Loucy (cell line): Measurements from ENCODE around the gene PC.

Experiments used
- H2AFZ ChIP-seq: fragments of 200-600 bp; sonication (generic); 2 replicates; pipeline ENCODE4 v1.6.0; 2016; ENCODE audit warnings: antibody characterized with exemption, mild to moderate bottlenecking, low read length, moderate library complexity
- H3F3A ChIP-seq: fragments of 200-600 bp; 2 replicates; pipeline ENCODE4 v1.6.0; 2016; ENCODE audit warnings: antibody characterized with exemption, low read depth, mild to moderate bottlenecking
- H3K27me3 ChIP-seq: fragments of 200-600 bp; sonication (generic); 2 replicates; pipeline ENCODE4 v1.6.1; 2014; ENCODE audit warnings: low read length, mild to moderate bottlenecking; ENCODE audit not compliant: insufficient read depth, poor library complexity, severe bottlenecking
- H3K36me3 ChIP-seq: fragments of 200-600 bp; sonication (generic); 2 replicates; pipeline ENCODE4 v1.6.1; 2016; ENCODE audit warnings: low read length; ENCODE audit not compliant: insufficient read depth
- H3K4me1 ChIP-seq: fragments of 200-600 bp; sonication (generic); 2 replicates; pipeline ENCODE4 v1.5.1; 2014; ENCODE audit warnings: low read length, mild to moderate bottlenecking; ENCODE audit not compliant: insufficient read depth, poor library complexity, severe bottlenecking
- H3K4me2 ChIP-seq: fragments of 200-600 bp; sonication (generic); 2 replicates; pipeline ENCODE4 v1.6.0; 2014; ENCODE audit warnings: antibody characterized with exemption, low read length, low read depth, mild to moderate bottlenecking; ENCODE audit not compliant: poor library complexity, severe bottlenecking
- H3K4me3 ChIP-seq: fragments of 200-600 bp; sonication (generic); 2 replicates; pipeline ENCODE4 v1.5.1; 2014; ENCODE audit warnings: low read length, mild to moderate bottlenecking, mixed read lengths; ENCODE audit not compliant: poor library complexity, severe bottlenecking
- H3K79me2 ChIP-seq: fragments of 200-600 bp; sonication (generic); 2 replicates; pipeline ENCODE4 v1.6.1; 2014; ENCODE audit warnings: low read length; ENCODE audit not compliant: insufficient read depth
- H3K9ac ChIP-seq: fragments of 200-600 bp; sonication (generic); 2 replicates; pipeline ENCODE4 v1.6.0; 2014; ENCODE audit warnings: mild to moderate bottlenecking, low read depth, low read length, moderate library complexity; ENCODE audit not compliant: poor library complexity, severe bottlenecking
- H3K9me2 ChIP-seq: fragments of 200-600 bp; sonication (generic); replicated peaks from 2 replicates; pipeline ENCODE4 v1.6.1; 2016; ENCODE audit warnings: low read depth, low read length, mixed read lengths
- H3K9me3 ChIP-seq: fragments of 200-600 bp; sonication (generic); 2 replicates; pipeline ENCODE4 v1.6.1; 2014; ENCODE audit warnings: mild to moderate bottlenecking, antibody characterized with exemption, low read length, low read depth; ENCODE audit not compliant: insufficient read depth
- H4K20me1 ChIP-seq: fragments of 200-600 bp; sonication (generic); 2 replicates; pipeline ENCODE4 v1.6.0; 2014; ENCODE audit warnings: antibody characterized with exemption, low read length, mild to moderate bottlenecking; ENCODE audit not compliant: insufficient read depth, poor library complexity, severe bottlenecking
- EZH2phosphoT487 ChIP-seq: fragments of 200-600 bp; IDR thresholded peaks from 2 replicates; pipeline ENCODE4 v1.6.1; 2018; ENCODE audit warnings: antibody characterized with exemption, mild to moderate bottlenecking, moderate library complexity, borderline replicate concordance
- TF ChIP-seq, protein P1 (sequence below): fragments of 200-600 bp; sonication (generic); conservative IDR thresholded peaks from 2 replicates; pipeline ENCODE4 v1.5.1; 2014; ENCODE audit warnings: mild to moderate bottlenecking, antibody characterized with exemption, low read length

PC gene

DNA sequence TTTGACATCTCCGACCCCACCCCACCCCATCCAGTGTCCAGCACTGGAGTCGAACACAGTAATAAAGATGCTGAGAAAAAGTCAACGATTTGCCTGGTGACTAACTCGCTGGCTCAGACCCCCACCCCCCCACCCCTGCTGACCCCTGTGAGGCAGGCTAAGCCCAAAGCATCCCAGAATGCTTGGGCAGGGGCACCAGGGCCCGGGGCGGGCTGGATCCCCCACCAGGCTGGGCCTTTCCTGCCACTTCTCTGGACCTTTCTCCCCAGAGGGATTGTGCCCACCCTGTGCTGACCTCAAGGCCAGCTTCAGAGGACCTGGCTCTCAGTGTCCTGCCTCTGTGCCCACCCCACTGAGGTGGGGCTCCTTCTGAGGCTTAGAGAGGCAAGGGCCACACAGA, 18.7 kb upstream of the PC start:
- no peaks in the 10 kb centered on the region for H3K79me2 ChIP-seq
- H3K27me3 ChIP-seq: no peaks in the 10 kb centered on the region
- no peak overlapping the region for H3K4me2 ChIP-seq
- H3K9me2 ChIP-seq: no peaks in the 10 kb centered on the region
- H3K9me3 ChIP-seq: no peaks in the 10 kb centered on the region
- TF ChIP-seq, protein P1, sequence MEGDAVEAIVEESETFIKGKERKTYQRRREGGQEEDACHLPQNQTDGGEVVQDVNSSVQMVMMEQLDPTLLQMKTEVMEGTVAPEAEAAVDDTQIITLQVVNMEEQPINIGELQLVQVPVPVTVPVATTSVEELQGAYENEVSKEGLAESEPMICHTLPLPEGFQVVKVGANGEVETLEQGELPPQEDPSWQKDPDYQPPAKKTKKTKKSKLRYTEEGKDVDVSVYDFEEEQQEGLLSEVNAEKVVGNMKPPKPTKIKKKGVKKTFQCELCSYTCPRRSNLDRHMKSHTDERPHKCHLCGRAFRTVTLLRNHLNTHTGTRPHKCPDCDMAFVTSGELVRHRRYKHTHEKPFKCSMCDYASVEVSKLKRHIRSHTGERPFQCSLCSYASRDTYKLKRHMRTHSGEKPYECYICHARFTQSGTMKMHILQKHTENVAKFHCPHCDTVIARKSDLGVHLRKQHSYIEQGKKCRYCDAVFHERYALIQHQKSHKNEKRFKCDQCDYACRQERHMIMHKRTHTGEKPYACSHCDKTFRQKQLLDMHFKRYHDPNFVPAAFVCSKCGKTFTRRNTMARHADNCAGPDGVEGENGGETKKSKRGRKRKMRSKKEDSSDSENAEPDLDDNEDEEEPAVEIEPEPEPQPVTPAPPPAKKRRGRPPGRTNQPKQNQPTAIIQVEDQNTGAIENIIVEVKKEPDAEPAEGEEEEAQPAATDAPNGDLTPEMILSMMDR: no peak
- TF ChIP-seq EZH2phosphoT487: no peak
- H3K4me3 ChIP-seq: no peak overlapping the region
- H3K4me1 ChIP-seq: peaks cover 1% of the 10 kb centered on the region
- H3K9ac ChIP-seq: no peak overlapping the region
- H4K20me1 ChIP-seq: no peaks in the 10 kb centered on the region
- H3K36me3 ChIP-seq: no peaks in the 10 kb centered on the region
- no peak overlapping the region for H2AFZ ChIP-seq
- no peaks in the 10 kb centered on the region for H3F3A ChIP-seq

DNA sequence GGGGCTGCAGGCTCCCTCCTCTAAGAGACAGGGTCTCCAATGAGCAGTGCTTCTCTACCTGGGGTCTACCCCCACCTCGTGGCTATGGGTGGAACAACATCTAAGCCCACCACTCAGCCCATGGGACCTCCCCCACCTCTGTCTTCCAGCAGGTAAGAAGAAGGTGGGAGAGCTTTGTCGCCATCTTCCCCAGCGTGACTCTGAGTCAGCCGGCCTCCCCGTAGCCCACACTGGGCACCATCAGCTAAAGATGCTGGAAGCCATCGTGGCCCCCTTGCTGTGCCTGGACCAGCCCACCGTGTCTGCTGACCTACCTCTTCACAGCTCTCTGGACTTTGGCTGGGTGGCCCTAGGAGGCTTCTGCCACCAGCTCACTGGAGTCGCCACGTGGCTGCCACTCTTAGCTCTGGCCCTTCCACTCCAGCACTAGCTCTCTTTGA, 17.9 kb upstream of the PC start:
- Histone ChIP-seq H3K9me3 (no peaks in the 10 kb centered on the region), H3F3A (no peaks in the 10 kb centered on the region), H3K9ac (no peak overlapping the region), H3K27me3 (no peaks in the 10 kb centered on the region), H3K4me2 (no peak overlapping the region), H2AFZ (no peak overlapping the region), H3K4me3 (no peak overlapping the region), H3K9me2 (no peaks in the 10 kb centered on the region), H3K36me3 (no peaks in the 10 kb centered on the region), H3K79me2 (no peaks in the 10 kb centered on the region), H3K4me1 (no peaks in the 10 kb centered on the region), H4K20me1 (no peaks in the 10 kb centered on the region)
- TF ChIP-seq, protein P1: peak; percentile 85
- no peak for TF ChIP-seq EZH2phosphoT487

DNA sequence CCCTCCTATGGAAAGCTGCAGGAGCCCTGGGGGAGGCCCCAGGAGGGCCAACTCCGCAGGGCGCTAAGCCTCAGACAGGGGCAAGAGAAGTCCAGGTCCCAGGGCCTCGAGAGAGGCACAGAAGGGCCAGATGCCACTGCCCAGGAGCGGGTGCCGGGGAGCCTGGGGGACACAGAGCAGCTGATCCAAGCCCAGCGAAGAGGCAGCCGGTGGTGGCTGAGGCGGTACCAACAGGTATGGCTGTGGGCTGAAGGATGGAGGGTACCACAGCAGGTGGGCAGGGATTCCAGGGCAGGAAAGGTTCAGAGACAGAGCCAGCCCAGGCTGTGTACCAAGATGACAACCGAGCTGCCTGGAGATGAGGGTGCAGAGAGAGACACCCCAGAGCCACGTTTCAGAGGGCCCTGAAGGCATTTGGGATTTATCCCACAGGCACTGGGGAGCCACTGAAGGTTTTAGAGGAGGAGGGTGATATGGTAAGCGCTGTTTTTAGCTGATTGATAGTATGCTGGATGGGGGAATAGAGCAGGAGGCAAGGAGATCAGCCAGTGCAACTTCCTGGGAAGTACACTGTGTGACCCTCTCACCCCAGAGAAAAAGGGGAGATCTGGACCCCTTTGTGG, 17.3 kb upstream of the PC start:
- no peak overlapping the region for H3K4me3 ChIP-seq
- no peak overlapping the region for H3K9ac ChIP-seq
- no peak overlapping the region for H2AFZ ChIP-seq
- no peaks in the 10 kb centered on the region for H3K27me3 ChIP-seq
- H3K36me3 ChIP-seq: no peaks in the 10 kb centered on the region
- no peaks in the 10 kb centered on the region for H3K9me2 ChIP-seq
- no peaks in the 10 kb centered on the region for H3K79me2 ChIP-seq
- no peaks in the 10 kb centered on the region for H3K4me1 ChIP-seq
- no peaks in the 10 kb centered on the region for H3K9me3 ChIP-seq
- no peak overlapping the region for H3K4me2 ChIP-seq
- TF ChIP-seq EZH2phosphoT487: no peak
- TF ChIP-seq, protein P1: no peak
- H4K20me1 ChIP-seq: no peaks in the 10 kb centered on the region
- no peaks in the 10 kb centered on the region for H3F3A ChIP-seq
